ENCODE measurements around the gene NTRK3.

The NTRK3 gene

DNA sequence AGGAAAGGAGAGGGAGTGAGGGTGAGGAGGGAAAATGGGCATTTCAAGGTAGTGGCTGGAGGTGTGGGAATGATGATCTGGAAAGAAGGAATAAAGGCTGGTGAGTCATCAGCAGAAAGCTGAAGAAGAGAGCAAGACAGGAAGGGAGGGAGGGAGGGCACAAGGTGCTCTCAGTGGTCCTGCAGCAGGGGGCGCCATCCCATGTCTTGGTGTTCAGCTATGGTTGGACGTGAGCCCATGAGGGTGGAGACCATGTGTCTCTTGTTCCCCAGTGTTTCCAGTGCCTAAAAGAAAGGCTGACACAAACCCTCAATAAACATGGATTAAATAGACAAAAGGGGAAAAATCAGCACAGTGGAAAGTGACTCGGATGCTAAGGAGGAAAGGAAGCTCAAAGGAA is 228.5 kb downstream of the NTRK3 start:
- no peak for TF ChIP-seq ZNF274 (IDR thresholded peaks at IDR 0.05; ENCODE audit: low read depth, low read length)

DNA sequence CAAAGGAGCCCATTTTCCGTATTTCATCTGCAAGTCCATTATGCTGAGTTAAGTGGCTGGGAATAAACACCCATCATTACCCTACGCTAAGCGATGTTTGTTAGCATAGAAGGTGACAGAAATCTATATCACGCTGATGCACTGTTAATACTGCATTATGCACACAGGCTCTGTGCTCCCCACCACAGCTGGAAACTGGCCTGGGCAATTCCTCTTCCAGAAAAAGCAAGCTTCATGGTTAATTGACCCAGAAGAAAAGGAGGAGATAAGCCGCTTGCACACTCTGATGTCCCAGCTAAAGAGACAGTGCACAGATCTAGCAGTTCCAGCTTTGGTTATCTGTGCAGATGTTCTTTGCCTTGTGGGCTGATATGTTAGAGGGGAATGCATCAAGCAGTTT is 232.6 kb downstream of the NTRK3 start:
- H3K4me3 ChIP-seq (ENCODE audit: low read length), result no peak overlapping the region
- no peak for TF ChIP-seq ZNF274 (IDR thresholded peaks at IDR 0.05; ENCODE audit: low read depth, low read length)

More for the DNA sequence above, 228.5 kb downstream of the NTRK3 start:
- no peak overlapping the region for H3K4me3 ChIP-seq (ENCODE audit: low read length)

DNA sequence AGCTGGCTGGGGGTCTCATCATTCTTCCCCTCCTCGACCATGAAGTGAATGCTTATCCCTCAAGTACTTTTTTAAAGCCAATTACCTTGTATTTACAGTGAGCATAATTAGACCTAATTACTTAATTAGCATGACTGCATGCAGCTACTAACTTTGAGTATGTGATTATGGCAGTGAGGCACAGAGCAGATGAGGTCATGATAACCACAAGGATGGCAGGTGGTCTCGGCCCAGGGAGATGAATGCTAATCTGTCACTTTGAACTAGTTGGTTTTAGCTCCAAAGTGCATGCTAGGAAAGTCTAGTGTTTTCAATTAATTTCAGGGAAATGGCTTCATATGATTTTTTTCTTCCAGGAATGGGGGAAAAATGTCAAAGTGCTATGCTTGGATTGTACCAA is 233.8 kb downstream of the NTRK3 start:
- H3K4me3 ChIP-seq (ENCODE audit: low read length), result no peak overlapping the region
- no peak for TF ChIP-seq ZNF274 (IDR thresholded peaks at IDR 0.05; ENCODE audit: low read depth, low read length)

DNA sequence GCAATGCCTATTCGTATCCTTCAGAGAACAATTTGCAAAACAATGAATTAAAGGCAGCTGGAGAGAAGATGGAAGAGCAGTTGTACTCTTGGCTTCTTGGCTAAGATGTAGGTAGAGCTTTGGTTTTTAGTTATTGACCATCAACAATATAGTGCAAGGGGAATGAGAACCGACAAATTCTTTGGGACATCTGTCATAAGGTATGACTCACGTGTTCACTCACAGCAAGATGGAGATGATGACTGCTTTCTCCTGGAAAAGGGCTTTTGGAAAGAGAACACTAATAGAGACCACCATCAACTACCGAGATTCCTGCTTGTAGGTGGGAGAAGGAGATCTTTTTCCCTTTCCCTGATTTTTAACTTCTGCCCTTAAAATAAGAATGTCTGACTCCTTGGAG is 234.9 kb downstream of the NTRK3 start:
- TF ChIP-seq ZNF274 (IDR thresholded peaks at IDR 0.05; ENCODE audit: low read depth, low read length), result no peak
- no peak overlapping the region for H3K4me3 ChIP-seq (ENCODE audit: low read length)

DNA sequence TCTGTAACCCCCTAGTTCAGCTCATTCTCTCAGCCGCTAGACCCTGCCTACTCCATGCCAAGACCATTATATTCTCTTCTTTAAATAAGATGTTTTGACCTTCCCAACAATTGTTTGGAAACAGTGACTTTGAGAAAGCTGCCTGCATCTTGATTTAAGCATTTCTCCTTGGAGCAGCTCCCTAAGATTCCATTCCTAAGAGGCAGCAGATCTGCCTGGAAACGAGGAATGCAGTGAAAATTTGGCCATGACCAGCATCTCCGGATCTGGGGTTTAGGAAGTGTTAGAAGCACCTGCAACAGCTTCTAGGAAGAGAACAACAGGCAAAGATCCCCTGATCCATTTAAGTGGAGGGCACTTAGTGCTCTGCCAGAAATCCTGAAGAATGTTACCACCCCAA is 235.7 kb downstream of the NTRK3 start:
- H3K4me3 ChIP-seq (ENCODE audit: low read length), result no peak overlapping the region
- TF ChIP-seq ZNF274 (IDR thresholded peaks at IDR 0.05; ENCODE audit: low read depth, low read length), result no peak

DNA sequence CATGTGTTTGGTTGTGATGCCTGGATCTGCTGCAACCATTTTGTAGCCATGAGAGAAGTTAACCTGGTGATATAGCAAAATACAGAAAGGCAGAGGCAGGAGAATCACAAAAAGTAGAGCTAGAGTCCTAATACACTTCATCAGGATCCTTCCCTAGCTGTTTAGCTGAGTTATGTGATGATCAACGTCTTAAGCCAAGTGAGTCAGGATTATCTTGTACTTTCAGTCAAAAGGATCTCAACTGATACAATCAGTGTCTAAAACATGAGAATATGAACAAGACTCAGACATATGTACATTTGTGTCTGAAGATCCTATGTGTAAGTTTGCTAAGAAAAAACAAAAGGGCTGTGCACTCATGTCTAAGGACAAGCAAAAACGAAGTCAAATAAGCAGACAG is 236.9 kb downstream of the NTRK3 start:
- TF ChIP-seq ZNF274 (IDR thresholded peaks at IDR 0.05; ENCODE audit: low read depth, low read length), result no peak
- H3K4me3 ChIP-seq (ENCODE audit: low read length), result no peak overlapping the region

DNA sequence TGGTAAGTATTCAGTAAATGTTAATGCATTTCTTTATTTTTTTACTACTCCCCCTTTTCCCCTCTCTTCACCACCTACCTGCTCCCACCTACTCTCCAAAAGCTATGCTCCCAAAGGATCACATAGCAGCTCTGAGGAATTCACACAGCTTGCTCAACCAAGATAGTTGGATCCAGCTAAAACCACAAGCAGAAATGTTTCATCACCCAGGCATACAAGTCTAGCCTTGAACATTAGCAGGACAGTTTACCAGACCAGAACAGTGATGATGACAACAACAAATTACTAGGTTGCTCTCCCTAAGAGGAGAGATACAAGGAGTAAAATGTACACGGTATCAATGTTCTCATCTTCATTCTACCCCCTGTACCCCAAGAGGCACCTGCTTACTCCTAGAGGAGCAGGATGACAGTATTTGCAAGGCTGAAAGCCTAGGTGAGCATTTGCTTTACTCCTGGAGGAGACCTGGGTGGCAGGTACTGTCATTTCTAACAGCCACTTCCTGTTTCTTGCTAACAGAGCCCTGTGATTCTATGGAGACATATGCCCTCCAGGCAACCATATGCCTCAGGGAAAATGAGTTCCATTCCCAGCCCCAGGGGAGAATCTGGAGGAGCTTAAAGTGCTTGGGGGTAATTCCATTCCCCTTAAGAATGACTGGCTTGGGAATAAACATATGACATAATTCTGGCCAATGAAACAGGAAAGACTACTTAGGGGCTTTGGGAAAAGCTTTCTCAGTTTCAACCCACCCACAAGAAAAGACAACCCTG is 237.5 kb downstream of the NTRK3 start:
- no peak for TF ChIP-seq ZNF274 (IDR thresholded peaks at IDR 0.05; ENCODE audit: low read depth, low read length)
- H3K4me3 ChIP-seq (ENCODE audit: low read length), result no peak overlapping the region

DNA sequence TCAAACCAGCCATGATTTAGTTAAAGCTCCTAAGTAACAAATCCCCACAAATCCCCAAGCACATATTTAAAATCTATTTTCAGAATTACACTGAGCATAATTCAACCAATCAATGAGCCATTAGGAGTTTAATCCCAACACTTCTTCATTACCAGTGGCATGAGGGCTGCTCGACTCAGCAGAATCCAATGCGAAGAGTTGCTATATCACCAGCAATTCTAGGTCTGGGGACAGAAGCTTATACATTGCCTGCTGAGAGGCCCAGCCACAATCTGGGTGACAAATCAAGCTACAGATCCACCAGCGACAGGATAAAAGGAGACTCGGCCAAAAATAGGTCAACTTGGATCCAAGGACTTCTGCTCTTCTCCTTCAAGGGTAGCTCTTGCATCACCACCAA is 238.8 kb downstream of the NTRK3 start:
- no peak overlapping the region for H3K4me3 ChIP-seq (ENCODE audit: low read length)
- TF ChIP-seq ZNF274 (IDR thresholded peaks at IDR 0.05; ENCODE audit: low read depth, low read length), result no peak

DNA sequence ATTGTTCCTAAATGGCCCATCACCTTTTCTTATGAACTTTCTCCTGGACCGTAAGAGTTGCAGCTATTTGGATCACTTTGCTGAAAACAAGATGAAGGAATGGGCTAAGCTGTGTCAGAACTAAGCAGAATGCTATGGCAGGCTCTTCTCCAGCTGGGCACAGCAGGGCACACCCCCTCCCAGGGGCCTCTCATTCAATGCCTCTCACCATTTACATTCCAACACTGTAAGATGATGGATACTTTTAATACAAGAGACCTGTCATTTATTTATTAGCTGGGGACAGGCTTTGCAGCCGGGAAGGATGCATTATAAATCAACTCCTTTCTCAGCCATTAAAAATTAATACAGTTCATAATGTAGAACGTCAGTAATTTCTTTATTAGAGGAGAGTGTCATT is 240.1 kb downstream of the NTRK3 start:
- H3K4me3 ChIP-seq (ENCODE audit: low read length), result no peak overlapping the region
- TF ChIP-seq ZNF274 (IDR thresholded peaks at IDR 0.05; ENCODE audit: low read depth, low read length), result no peak

DNA sequence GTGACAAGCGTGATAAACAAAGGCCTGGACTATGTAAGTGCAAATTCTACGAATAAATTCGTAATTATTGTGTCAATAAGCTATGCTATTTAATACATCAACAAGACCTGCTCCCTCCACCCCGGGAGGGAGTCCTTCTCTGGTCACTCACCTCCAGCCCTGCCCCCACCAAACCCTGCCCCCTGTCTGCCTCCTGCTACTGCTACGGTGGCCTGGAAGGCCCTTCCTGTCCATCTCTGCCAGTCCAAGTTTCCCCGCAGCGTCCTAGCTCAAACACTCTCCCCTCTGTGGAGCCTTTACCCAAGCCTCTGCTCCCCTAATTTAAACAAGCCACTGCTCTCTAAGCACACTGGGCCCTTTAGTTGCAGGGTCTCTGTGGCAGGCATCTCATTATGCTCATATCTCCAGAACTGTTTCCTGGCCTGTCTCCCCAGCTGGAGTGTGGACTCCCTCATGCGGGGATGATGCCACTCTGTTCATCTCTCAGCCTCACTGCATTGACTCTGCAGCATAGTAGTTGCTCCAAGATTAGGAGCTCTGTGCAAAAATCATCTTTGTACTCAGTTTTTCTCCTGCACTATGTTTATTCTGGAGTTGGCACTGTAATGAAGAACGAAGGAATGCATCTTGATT is 241.2 kb downstream of the NTRK3 start:
- H3K4me3 ChIP-seq (ENCODE audit: low read length), result no peak overlapping the region
- no peak for TF ChIP-seq ZNF274 (IDR thresholded peaks at IDR 0.05; ENCODE audit: low read depth, low read length)

DNA sequence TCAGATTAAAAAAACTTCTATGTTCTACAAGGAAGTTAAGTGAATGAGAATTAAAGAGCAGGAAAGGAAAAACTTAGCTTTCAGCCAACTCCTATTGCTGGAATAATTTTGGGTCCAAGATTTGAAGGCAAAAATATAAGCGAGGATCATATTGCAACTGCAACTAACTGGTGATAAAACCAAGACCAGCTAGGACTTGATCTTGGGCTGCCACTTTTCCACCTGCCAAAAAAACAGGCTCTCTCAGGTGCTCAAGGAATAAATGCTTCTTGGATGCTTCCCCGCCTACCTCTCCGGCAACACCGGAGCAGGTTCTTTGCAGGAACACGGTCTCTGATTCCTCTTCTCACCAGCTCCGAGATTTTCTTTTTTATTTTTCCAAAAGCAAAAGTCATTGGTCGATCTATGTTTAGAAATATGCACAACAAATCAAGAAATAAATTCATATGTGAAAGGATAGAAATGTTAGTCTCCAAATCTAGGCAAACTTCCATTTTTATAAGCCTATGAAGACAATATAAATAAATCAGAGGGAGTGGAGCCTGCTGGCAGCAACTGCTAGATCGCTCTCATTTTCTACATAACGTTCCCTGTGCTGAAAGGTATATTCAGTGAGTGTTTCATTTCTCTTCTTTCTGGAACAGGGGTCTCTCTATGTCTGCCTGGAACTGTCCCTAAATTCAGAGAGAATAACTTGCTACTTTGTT is 241.9 kb downstream of the NTRK3 start:
- no peak for TF ChIP-seq ZNF274 (IDR thresholded peaks at IDR 0.05; ENCODE audit: low read depth, low read length)
- no peak overlapping the region for H3K4me3 ChIP-seq (ENCODE audit: low read length)

DNA sequence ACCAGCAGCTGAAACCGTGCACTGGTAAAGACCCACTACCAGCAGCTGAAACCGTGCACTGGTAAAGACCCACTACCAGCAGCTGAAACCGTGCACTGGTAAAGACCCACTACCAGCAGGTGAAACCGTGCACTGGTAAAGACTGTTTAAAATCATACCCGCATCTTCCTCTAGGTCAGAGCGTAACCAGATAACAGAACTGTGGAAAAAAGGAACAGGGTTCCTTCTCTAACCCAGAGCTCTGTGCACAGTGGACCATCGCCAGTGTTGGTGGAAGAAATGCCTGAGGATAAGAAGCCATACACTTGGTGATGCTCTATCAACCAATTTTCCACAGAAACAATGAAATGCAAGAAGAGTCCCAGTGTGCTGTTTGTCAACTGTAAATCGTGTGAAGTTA is 243.4 kb downstream of the NTRK3 start:
- H3K4me3 ChIP-seq (ENCODE audit: low read length), result no peak overlapping the region
- TF ChIP-seq ZNF274 (IDR thresholded peaks at IDR 0.05; ENCODE audit: low read depth, low read length), result no peak

DNA sequence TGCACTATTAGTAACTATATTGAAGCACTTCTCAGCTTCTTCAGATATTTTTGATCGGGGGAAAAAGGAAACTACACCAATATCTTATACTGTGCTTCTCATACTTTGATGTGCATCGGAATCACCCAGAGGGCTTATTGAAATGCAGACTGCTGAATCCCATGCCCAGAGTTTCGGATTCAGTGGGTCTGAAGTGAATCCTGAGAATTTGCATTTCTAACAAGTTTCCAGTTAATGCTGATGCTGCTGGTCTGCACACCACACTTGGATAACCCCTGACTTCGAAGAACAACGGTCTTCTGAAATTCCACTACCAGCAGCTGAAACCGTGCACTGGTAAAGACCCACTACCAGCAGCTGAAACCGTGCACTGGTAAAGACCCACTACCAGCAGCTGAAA is 243.9 kb downstream of the NTRK3 start:
- H3K4me3 ChIP-seq (ENCODE audit: low read length), result no peak overlapping the region
- TF ChIP-seq ZNF274 (IDR thresholded peaks at IDR 0.05; ENCODE audit: low read depth, low read length), result no peak

DNA sequence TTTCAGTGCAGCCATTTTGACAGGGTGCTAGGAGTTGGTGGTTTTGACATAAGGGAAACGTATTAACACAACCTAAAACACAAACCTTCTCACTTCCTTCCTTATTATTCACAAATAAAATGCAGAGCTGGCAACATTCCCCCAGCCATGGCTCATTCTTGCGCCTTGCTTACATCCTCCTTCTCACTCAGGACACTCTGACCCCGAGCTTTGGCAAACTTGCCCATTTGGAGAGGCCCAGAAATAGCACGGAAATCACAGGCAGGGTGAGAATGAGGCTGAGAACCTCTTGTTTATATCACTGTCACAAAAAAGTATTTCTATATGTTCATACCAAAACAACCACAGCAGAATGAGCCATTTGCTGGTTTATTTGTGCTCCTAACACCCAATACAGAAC is 244.3 kb downstream of the NTRK3 start:
- TF ChIP-seq ZNF274 (IDR thresholded peaks at IDR 0.05; ENCODE audit: low read depth, low read length), result no peak
- H3K4me3 ChIP-seq (ENCODE audit: low read length), result no peak overlapping the region

DNA sequence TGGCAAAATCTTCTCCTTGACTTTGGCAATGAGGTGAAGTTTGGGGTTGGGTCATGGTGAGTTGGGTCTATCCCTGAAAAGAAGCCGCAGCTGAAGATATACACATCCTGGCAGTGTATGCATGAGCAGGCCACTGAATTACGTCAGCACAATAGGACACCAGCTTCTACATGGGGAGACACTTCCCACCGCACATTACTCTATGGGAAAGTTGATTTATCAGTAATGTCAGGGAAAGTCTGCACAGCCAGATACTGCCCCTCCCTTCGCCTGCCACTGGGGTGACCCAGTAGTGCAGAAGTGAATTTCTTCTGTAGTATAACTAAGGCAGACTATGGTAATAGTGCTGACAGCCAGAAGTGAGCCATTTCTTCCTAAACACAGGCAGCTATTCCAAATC is 245.0 kb downstream of the NTRK3 start:
- no peak for TF ChIP-seq ZNF274 (IDR thresholded peaks at IDR 0.05; ENCODE audit: low read depth, low read length)
- H3K4me3 ChIP-seq (ENCODE audit: low read length), result no peak overlapping the region
